Prostate gland (tissue), 2 donors: ENCODE measurements around the gene HOXA4.

Experiments used
- POLR2A ChIP-seq: fragments of 450-650 bp; IDR thresholded peaks from one replicate; pipeline ENCODE4 v1.6.1; 2016; ENCODE audit warnings: antibody characterized with exemption, mild to moderate bottlenecking
- POLR2AphosphoS5 ChIP-seq: sonication (generic); formaldehyde crosslinking; IDR thresholded peaks from one replicate; pipeline ENCODE4 v1.6.1; 2017; ENCODE audit warnings: antibody characterized with exemption
- TF ChIP-seq, protein P1 (sequence below), 4 experiments: fragments of 200-600 bp in 2 of 4; fragments of 450-650 bp in 2 of 4; sonication (generic) in 2 of 4; IDR thresholded peaks; 1 replicate in 3 of 4; 2 replicates in 1 of 4; pipeline ENCODE4 v1.5.1; 2016 to 2019; ENCODE audit warnings: antibody characterized with exemption in 4 of 4, mild to moderate bottlenecking in 2 of 4, moderate library complexity in 2 of 4

- TF ChIP-seq, protein P1, sequence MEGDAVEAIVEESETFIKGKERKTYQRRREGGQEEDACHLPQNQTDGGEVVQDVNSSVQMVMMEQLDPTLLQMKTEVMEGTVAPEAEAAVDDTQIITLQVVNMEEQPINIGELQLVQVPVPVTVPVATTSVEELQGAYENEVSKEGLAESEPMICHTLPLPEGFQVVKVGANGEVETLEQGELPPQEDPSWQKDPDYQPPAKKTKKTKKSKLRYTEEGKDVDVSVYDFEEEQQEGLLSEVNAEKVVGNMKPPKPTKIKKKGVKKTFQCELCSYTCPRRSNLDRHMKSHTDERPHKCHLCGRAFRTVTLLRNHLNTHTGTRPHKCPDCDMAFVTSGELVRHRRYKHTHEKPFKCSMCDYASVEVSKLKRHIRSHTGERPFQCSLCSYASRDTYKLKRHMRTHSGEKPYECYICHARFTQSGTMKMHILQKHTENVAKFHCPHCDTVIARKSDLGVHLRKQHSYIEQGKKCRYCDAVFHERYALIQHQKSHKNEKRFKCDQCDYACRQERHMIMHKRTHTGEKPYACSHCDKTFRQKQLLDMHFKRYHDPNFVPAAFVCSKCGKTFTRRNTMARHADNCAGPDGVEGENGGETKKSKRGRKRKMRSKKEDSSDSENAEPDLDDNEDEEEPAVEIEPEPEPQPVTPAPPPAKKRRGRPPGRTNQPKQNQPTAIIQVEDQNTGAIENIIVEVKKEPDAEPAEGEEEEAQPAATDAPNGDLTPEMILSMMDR (IDR thresholded peaks at IDR 0.05) = no peak
- no peak for TF ChIP-seq POLR2AphosphoS5
- no peak for TF ChIP-seq POLR2A
These were observed 1.5 kb downstream of the HOXA4 start for GRCh38 chr7:27128776-27129728.
